Mammary epithelial cell (primary cell): ENCODE data around the gene FGF22.

Experiments
- EZH2 ChIP-seq: IDR thresholded peaks from 2 replicates; pipeline ENCODE4 v1.6.1; 2012; ENCODE audit warnings: low read length, inconsistent platforms, borderline replicate concordance
- TF ChIP-seq, protein P1 (sequence below), 2 donors: IDR thresholded peaks in 1 of 2; conservative IDR thresholded peaks in 1 of 2; 2 replicates each; pipeline ENCODE4 v1.5.1; 2011 to 2012; ENCODE audit warnings: inconsistent platforms in 2 of 2, low read length in 2 of 2, mild to moderate bottlenecking in 2 of 2, control low read depth in 1 of 2, low read depth in 1 of 2; ENCODE audit not compliant: insufficient read depth in 1 of 2; ENCODE audit errors: extremely low read depth in 1 of 2

DNA sequence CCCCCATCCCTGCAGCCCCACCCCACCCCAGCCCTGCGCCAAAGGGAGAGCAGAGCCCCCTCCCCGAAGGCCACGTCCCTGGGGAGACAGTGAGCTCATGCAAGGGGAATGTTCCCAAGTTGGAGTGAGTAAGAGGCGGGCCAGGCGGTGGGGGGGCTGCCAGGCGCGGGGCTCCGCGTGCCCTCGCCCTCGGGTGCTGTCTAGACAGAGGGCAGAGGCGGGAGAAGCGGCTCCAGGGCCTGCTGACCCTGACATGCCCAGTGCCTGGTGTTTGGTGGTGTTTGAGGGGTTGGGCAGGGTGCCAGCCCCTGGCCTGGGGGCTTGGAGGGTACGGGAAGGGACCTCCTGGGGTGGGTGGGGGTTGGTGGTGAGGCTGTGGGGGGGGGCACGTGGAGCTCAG is 37.5 kb downstream of the FGF22 start:
- TF ChIP-seq, protein P1, sequence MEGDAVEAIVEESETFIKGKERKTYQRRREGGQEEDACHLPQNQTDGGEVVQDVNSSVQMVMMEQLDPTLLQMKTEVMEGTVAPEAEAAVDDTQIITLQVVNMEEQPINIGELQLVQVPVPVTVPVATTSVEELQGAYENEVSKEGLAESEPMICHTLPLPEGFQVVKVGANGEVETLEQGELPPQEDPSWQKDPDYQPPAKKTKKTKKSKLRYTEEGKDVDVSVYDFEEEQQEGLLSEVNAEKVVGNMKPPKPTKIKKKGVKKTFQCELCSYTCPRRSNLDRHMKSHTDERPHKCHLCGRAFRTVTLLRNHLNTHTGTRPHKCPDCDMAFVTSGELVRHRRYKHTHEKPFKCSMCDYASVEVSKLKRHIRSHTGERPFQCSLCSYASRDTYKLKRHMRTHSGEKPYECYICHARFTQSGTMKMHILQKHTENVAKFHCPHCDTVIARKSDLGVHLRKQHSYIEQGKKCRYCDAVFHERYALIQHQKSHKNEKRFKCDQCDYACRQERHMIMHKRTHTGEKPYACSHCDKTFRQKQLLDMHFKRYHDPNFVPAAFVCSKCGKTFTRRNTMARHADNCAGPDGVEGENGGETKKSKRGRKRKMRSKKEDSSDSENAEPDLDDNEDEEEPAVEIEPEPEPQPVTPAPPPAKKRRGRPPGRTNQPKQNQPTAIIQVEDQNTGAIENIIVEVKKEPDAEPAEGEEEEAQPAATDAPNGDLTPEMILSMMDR (conservative IDR thresholded peaks at IDR 0.05 in 1 of 2, IDR thresholded peaks at IDR 0.05 in 1 of 2; ENCODE audit: extremely low read depth in 1 of 2, insufficient read depth in 1 of 2, low read depth in 1 of 2, low read length in 2 of 2), result no peak
- no peak for TF ChIP-seq EZH2
